ENCODE data around the gene CT47C1.

- TF ChIP-seq CTCF (IDR thresholded peaks at IDR 0.05): no peak
- no peak for TF ChIP-seq POLR2AphosphoS5 (IDR thresholded peaks at IDR 0.05)
Measured at GRCh38 chrX:119090627-119091026, 17.8 kb downstream of the CT47C1 start.
